HepG2 (cell line): Measurements from ENCODE around the gene MOB3C. TPM values are rescaled to one million over a fixed set of nuclear protein-coding genes. Genes with fewer than 3 reads are reported as not detected.

Experiments
- ISX ChIP-seq: sonication (generic); formaldehyde crosslinking; conservative IDR thresholded peaks from 2 replicates; pipeline ENCODE4 v1.5.0; 2020; ENCODE audit warnings: missing genetic modification reagents
- KDM6A ChIP-seq: IDR thresholded peaks from 2 replicates; pipeline ENCODE4 v1.6.1; 2016; ENCODE audit warnings: low read depth
- NFKB2 ChIP-seq: sonication (generic); formaldehyde crosslinking; IDR thresholded peaks from 2 replicates; pipeline ENCODE4 v1.4.0; 2020; ENCODE audit warnings: missing genetic modification reagents, borderline replicate concordance
- NKX3-1 ChIP-seq: sonication (generic); formaldehyde crosslinking; IDR thresholded peaks from 2 replicates; pipeline ENCODE4 v1.5.0; 2020; ENCODE audit warnings: missing genetic modification reagents
- SALL1 ChIP-seq: sonication (generic); formaldehyde crosslinking; IDR thresholded peaks from 2 replicates; pipeline ENCODE4 v1.8.0; 2022; ENCODE audit warnings: mild to moderate bottlenecking, missing genetic modification reagents
- SP4 ChIP-seq: sonication (generic); formaldehyde crosslinking; IDR thresholded peaks from 2 replicates; pipeline ENCODE4 v1.8.1; 2023; ENCODE audit warnings: mild to moderate bottlenecking, missing genetic modification reagents
- ZBTB20 ChIP-seq: sonication (generic); formaldehyde crosslinking; IDR thresholded peaks from 2 replicates; pipeline ENCODE4 v1.8.1; 2023; ENCODE audit warnings: missing genetic modification reagents, low read depth, mild to moderate bottlenecking, borderline replicate concordance
- ZNF441 ChIP-seq: sonication (generic); formaldehyde crosslinking; IDR thresholded peaks from 2 replicates; pipeline ENCODE4 v1.7.0; 2021; ENCODE audit warnings: missing genetic modification reagents, borderline replicate concordance
- ZNF451 ChIP-seq: sonication (generic); formaldehyde crosslinking; IDR thresholded peaks from 2 replicates; pipeline ENCODE4 v1.5.0; 2020; ENCODE audit warnings: mild to moderate bottlenecking, missing genetic modification reagents
- ZNF460 ChIP-seq: sonication (generic); formaldehyde crosslinking; IDR thresholded peaks from 2 replicates; pipeline ENCODE4 v1.5.1; 2020; ENCODE audit warnings: missing genetic modification reagents, mild to moderate bottlenecking, borderline replicate concordance
- ZNF563 ChIP-seq: sonication (generic); formaldehyde crosslinking; IDR thresholded peaks from 2 replicates; pipeline ENCODE4 v1.8.0; 2022; ENCODE audit warnings: mild to moderate bottlenecking, moderate library complexity, missing genetic modification reagents
- ZNF775 ChIP-seq: sonication (generic); formaldehyde crosslinking; IDR thresholded peaks from 2 replicates; pipeline ENCODE4 v1.4.0; 2020; ENCODE audit warnings: missing genetic modification reagents, mild to moderate bottlenecking, moderate library complexity, borderline replicate concordance
- ZZZ3 ChIP-seq: sonication (generic); formaldehyde crosslinking; IDR thresholded peaks from 2 replicates; pipeline ENCODE4 v1.4.0; 2020; ENCODE audit warnings: missing genetic modification reagents, mild to moderate bottlenecking, borderline replicate concordance
- polyA plus RNA-seq, 8 experiments: library from polyadenylated mRNA; depleted of rRNA in 3 of 8; stranded (reverse) in 7 of 8; unstranded in 1 of 8; fragments of >200 nt; fragmentation: Illumina TruSeq in 4 of 8; extraction: Trizol in 4 of 8; gene quantifications; 2 replicates each; pipeline versions ENCODE4 v1.2.1 to v1.2.3, GENCODE V29; 2011 to 2016; ENCODE audit warnings: low read depth in 4 of 8, missing spikeins in 1 of 8, mixed read lengths in 1 of 8; ENCODE audit not compliant: insufficient read depth in 1 of 8
- total RNA-seq, 5 experiments: library from RNA; depleted of rRNA; stranded (reverse); fragments of >200 nt; fragmentation: Illumina TruSeq; extraction: Trizol; gene quantifications; 2 replicates each; pipeline ENCODE4 v1.2.3, GENCODE V29; 2016; ENCODE audit warnings: low read depth in 1 of 5
- TF ChIP-seq, protein P1 (sequence below): sonication (generic); formaldehyde crosslinking; IDR thresholded peaks from 2 replicates; pipeline ENCODE4 v1.5.1; 2020; ENCODE audit warnings: mild to moderate bottlenecking, missing genetic modification reagents, moderate library complexity
- TF ChIP-seq, protein P2 (sequence below): sonication (generic); formaldehyde crosslinking; conservative IDR thresholded peaks from 2 replicates; pipeline ENCODE4 v1.8.0; 2022; ENCODE audit warnings: mild to moderate bottlenecking, moderate library complexity, missing genetic modification reagents
- TF ChIP-seq, protein P3 (sequence below): sonication (generic); formaldehyde crosslinking; IDR thresholded peaks from 2 replicates; pipeline ENCODE4 v1.9.0; 2021; ENCODE audit warnings: missing genetic modification reagents, borderline replicate concordance
- TF ChIP-seq, protein P4 (sequence below): sonication (generic); formaldehyde crosslinking; IDR thresholded peaks from 2 replicates; pipeline ENCODE4 v1.5.0; 2020; ENCODE audit warnings: missing genetic modification reagents
- TF ChIP-seq, protein P5 (sequence below): IDR thresholded peaks from 2 replicates; pipeline ENCODE4 v1.6.1; 2018; ENCODE audit warnings: missing genetic modification reagents

Gene MOB3C
- total and polyA plus RNA-seq, 2 of the 13 experiments (the other 11 are each of a cell fraction or from before 2014, with no cell fraction given): 3.5 to 4.1 TPM

DNA sequence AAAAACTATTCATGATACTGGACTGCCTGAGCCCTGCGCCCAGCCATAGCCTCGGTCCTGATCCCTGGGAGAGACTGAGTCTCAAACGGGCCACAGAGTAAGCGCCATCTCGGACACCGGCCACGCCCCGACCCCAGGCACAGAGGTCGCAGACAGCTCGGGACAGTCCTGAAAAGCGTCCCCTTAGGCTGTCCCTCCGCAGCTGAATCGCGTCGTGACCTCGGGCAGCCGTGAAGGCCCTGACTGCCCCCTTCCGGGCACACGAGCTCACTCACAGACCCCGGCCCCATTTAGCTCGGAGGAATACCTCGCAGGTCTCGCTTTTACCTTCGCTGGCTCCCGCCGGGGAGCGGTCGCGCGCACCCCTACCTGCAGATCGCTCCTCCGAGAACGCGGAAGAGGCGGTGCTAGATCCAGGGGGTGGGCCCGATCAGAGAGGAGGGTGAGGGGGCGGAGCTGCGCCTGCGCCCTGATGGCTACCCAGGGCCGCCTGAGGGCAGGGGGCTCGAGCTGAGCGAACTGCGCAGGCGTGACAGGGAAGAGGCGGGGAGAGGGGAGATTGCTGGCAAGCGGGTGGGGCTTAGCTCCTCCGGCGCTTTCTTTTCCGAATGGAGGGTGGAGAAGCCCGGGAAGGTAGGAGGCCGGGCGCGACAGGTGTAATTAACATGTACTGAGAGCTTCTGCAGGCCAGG, 12.6 kb downstream of the MOB3C start, which contains the start of gene MKNK1 (continued):
- TF ChIP-seq, protein P1, sequence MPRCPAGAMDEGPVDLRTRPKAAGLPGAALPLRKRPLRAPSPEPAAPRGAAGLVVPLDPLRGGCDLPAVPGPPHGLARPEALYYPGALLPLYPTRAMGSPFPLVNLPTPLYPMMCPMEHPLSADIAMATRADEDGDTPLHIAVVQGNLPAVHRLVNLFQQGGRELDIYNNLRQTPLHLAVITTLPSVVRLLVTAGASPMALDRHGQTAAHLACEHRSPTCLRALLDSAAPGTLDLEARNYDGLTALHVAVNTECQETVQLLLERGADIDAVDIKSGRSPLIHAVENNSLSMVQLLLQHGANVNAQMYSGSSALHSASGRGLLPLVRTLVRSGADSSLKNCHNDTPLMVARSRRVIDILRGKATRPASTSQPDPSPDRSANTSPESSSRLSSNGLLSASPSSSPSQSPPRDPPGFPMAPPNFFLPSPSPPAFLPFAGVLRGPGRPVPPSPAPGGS: no peak; the same call in 1 of the 2 replicates
- no peak for TF ChIP-seq ISX (CRISPR knock-in tag)
- 0 out of 2 replicates have a peak, but pooled peaks have one; percentile 22 for TF ChIP-seq ZNF563
- TF ChIP-seq KDM6A (CRISPR knock-in tag): no peak
- TF ChIP-seq SALL1: peak; percentile 89
- TF ChIP-seq ZNF775: no peak
- 0 out of 2 replicates have a peak, but pooled peaks have one; percentile 26 for TF ChIP-seq ZNF451
- peak; percentile 65; the same call in 1 of the 2 replicates for TF ChIP-seq NFKB2 (CRISPR knock-in tag)
- TF ChIP-seq, protein P2, sequence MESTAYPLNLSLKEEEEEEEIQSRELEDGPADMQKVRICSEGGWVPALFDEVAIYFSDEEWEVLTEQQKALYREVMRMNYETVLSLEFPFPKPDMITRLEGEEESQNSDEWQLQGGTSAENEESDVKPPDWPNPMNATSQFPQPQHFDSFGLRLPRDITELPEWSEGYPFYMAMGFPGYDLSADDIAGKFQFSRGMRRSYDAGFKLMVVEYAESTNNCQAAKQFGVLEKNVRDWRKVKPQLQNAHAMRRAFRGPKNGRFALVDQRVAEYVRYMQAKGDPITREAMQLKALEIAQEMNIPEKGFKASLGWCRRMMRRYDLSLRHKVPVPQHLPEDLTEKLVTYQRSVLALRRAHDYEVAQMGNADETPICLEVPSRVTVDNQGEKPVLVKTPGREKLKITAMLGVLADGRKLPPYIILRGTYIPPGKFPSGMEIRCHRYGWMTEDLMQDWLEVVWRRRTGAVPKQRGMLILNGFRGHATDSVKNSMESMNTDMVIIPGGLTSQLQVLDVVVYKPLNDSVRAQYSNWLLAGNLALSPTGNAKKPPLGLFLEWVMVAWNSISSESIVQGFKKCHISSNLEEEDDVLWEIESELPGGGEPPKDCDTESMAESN (CRISPR knock-in tag): peak; percentile 96; the same call in 1 of the 2 replicates
- TF ChIP-seq ZZZ3 (CRISPR knock-in tag): no peak
- 0 out of 2 replicates have a peak, but pooled peaks have one; percentile 50 for TF ChIP-seq ZBTB20
- TF ChIP-seq NKX3-1: peak; percentile 53; the same call in 1 of the 2 replicates
- peak; percentile 94 for TF ChIP-seq SP4 (CRISPR knock-in tag)
- no peak for TF ChIP-seq ZNF441
- no peak for TF ChIP-seq ZNF460 (CRISPR knock-in tag)
- TF ChIP-seq, protein P3, sequence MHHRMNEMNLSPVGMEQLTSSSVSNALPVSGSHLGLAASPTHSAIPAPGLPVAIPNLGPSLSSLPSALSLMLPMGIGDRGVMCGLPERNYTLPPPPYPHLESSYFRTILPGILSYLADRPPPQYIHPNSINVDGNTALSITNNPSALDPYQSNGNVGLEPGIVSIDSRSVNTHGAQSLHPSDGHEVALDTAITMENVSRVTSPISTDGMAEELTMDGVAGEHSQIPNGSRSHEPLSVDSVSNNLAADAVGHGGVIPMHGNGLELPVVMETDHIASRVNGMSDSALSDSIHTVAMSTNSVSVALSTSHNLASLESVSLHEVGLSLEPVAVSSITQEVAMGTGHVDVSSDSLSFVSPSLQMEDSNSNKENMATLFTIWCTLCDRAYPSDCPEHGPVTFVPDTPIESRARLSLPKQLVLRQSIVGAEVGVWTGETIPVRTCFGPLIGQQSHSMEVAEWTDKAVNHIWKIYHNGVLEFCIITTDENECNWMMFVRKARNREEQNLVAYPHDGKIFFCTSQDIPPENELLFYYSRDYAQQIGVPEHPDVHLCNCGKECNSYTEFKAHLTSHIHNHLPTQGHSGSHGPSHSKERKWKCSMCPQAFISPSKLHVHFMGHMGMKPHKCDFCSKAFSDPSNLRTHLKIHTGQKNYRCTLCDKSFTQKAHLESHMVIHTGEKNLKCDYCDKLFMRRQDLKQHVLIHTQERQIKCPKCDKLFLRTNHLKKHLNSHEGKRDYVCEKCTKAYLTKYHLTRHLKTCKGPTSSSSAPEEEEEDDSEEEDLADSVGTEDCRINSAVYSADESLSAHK: no peak; the same call in 1 of the 2 replicates
- TF ChIP-seq, protein P4, sequence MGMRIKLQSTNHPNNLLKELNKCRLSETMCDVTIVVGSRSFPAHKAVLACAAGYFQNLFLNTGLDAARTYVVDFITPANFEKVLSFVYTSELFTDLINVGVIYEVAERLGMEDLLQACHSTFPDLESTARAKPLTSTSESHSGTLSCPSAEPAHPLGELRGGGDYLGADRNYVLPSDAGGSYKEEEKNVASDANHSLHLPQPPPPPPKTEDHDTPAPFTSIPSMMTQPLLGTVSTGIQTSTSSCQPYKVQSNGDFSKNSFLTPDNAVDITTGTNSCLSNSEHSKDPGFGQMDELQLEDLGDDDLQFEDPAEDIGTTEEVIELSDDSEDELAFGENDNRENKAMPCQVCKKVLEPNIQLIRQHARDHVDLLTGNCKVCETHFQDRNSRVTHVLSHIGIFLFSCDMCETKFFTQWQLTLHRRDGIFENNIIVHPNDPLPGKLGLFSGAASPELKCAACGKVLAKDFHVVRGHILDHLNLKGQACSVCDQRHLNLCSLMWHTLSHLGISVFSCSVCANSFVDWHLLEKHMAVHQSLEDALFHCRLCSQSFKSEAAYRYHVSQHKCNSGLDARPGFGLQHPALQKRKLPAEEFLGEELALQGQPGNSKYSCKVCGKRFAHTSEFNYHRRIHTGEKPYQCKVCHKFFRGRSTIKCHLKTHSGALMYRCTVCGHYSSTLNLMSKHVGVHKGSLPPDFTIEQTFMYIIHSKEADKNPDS: no peak
- TF ChIP-seq, protein P5, sequence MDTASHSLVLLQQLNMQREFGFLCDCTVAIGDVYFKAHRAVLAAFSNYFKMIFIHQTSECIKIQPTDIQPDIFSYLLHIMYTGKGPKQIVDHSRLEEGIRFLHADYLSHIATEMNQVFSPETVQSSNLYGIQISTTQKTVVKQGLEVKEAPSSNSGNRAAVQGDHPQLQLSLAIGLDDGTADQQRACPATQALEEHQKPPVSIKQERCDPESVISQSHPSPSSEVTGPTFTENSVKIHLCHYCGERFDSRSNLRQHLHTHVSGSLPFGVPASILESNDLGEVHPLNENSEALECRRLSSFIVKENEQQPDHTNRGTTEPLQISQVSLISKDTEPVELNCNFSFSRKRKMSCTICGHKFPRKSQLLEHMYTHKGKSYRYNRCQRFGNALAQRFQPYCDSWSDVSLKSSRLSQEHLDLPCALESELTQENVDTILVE (CRISPR knock-in tag): no peak; the same call in 1 of the 2 replicates
